ENCODE data around the gene PRDM9.
"Not testable (repeated sequence)": the region's sequence is repeated elsewhere in the genome, so short reads cannot be mapped to it uniquely, and the experiment has no call there.

Gene PRDM9

DNA sequence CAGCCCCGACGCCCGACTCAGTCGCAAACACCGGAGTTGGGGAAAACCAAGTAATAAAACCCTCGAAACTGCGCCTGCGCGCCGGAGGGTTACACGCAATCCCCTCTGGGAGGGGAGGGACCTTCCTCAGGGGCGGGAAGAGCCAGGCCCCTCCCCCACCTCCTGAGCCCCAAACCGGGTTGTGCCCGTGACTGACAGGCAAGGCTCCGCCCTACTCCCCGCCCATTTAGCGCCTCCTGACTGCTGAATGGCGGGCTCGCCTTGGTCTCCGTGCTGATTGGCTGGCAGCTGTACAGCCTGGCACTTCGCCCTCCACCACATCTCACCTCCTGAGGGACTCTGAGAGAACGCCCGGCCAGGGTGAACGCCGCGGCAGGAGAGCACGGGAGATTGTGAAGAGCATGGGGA, at the start of gene PRDM9:
Gene PRDM9 (plus strand): TSS at position 332 of the 408 bp plus-strand sequence. CDS start 1,425 bp downstream, outside the sequence.
- DNase-seq, result peak; percentile 10

DNA sequence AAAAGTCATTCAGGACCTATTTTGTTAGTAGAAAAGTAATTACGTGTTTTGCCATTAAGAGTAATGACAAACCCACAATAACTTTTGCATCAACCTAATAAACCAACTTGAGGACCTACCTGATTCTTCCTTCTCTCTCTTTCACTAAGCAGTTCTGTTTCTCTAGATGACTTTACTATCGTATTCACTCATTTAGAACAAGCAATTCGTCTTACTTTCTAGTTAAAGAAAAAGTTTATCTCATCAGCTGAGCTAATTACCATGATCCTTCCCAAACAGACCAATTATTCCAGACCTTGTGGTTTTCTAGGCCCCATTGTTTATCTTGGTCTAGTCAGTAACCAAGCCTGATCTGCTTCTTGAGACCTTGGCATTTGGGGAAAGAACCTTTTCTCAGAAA, 49.6 kb upstream of the PRDM9 start:
- DNase-seq, result no peak

DNA sequence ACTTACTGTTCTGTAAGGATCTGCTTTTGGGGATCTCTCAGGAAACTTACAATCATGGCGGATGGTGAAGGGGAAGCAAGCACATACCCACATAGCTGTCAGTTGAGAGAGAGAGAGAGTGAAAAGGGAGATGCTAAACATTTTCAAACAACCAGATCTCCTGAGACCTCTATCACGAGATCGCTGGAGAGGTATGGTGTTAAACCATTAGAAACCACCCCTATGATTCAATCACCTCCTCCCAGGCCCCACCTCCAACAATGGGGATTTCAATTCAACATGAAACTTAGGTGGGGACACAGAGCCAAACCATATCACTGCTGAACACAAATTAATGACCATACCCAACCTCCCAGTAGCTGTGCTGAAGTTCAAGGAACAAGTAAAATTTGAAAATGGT, 48.2 kb upstream of the PRDM9 start:
- DNase-seq, result no peak

DNA sequence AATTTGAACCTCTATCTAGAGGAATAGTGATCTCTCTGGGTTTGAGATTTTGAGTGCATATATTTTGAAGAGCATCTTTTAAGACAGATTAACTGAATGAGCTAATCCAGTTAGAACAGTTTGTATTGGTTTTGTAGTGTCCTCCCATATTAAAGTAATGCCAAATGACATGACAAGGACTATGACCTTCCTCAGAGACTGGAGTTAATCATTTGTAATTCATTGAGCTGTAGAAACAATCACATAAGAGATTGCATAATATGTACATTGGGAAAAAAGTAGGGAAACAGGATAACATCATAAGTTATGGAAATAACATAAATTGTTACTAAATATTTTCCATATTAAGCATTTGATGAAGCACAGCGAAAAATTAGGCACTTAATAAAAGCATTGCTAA, 45.8 kb upstream of the PRDM9 start:
- no peak for DNase-seq

DNA sequence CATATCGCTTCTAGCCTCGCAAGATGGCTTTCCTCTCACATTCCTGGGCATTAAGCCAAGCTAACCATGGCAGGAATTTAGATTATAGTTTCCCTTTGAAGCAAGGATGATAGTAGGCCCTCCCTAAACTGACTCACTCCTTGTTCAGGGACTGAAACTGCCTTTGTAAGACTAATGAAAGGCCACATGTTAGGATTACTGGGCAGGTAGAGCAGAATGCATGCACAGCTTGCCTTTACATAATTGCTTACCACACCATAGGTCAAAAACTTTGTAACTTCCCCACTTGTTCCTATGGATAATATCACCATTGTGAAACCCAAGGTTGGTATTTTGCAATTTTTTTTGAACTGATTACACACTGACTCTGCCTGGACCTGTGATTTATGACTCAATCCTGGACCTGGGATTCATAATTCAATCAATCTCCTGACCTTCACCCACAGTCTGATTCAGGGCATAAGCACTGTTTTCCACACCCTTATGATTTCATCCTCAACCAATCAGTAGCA, 41.0 kb upstream of the PRDM9 start:
- DNase-seq, result no peak

DNA sequence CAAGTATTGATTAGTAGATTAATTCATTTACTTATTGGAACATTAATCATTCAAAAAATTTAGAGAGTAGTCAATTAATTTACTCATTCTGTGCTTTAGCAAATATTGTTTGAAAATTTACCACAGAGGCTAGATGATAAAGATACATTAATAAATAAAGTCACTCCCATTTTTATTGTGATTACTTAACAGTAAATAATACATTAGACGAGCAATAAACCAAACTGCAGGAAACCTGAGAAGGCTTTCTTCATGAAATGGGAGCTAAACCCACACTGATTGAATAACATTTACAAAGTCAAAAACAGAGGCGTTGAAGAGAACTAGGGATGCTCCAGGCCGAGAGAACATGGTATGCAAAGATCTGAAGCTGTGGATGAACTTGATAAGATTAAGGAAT, 38.8 kb upstream of the PRDM9 start:
- no peak for DNase-seq

DNA sequence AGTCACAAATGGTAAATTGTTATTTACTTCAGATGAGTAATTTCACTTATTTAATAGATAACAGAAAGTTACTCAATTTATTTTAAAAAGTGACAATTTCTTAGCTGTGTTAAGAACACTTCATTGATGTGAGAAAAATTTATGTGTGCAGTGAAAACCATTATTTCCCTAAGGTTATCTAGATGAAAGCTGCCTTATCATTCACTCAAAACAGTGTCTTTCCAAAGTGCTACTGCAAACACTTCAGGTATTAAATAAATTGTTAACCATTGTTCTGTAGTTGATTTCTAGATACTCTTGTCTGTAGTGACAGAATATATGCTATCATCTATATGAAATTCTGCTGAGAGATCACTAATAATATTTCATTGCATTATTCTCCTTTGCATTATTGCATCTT, 33.5 kb upstream of the PRDM9 start:
- no peak for DNase-seq

DNA sequence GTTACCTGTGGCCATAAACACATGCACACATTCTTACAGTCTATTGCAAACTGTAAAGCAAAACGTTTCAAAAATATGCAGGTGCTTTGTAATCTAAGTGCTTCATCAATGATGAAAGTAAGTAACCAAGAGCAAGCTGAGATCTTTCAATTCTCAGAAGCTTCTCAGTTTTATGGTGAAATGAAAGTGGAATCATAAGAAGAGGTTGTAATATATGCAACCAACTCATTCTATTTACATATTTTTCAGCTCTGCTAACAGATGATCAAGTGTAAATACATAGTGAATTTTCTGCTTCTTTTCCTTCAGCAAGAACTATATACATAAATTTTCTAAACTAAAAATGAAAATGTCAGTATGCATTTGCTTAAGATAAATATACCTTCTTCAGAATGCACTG, 33.1 kb upstream of the PRDM9 start:
- DNase-seq, result no peak

DNA sequence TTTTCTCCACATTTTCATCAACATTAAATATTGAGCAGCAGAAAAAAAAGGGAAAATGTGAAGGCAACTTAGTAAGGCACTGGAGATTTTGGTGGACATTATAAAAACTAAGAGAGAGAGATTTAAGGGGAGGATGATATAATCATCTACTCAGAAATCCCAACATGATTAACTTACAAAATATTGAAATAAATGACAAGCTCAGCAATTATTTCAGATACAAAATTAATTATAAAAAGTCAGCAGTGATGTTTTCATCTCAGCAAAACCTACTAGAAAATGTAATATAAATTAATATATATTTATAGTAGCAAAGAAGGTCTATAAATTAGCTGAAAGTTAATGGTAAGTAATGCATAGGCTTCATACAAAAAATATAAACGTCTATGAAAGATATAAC, 30.8 kb upstream of the PRDM9 start:
- DNase-seq, result no peak

DNA sequence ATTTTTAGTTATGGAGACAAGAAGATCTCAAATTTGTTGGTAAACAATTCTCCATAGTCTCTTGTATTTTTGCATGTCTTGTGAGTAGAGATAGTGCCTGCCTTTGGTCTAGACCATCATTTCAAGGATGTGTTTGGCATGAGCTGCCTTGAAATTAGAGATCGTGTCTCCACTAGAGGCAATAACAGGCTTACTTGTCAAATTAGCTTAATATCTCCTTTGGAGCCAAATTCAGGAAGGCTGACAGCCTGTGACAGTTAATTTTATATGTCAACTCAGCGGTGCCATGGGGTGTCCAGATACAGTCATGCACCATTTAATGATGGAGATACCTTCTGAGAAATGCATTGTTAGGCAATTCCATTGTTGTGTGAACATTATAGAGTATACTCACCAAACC, 24.8 kb upstream of the PRDM9 start:
- DNase-seq, result no peak

DNA sequence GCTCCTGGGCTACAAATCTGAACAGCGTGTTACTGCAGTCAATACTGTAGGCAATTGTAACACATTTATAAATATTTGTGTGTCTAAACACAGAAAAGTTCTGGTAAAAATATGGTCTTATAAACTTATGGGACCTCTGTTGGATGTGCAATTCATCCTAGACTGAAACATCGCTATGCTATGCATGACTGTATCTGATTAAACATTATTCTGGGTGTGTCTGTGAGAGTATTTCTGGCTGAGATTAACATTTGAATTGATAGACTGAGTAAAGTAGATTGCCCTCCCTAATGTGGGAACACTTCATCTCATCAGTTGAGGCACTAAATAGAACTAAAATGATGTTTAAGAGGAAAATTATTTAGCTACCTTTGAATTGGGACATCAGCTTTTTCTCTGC, 24.3 kb upstream of the PRDM9 start:
- DNase-seq, result no peak

DNA sequence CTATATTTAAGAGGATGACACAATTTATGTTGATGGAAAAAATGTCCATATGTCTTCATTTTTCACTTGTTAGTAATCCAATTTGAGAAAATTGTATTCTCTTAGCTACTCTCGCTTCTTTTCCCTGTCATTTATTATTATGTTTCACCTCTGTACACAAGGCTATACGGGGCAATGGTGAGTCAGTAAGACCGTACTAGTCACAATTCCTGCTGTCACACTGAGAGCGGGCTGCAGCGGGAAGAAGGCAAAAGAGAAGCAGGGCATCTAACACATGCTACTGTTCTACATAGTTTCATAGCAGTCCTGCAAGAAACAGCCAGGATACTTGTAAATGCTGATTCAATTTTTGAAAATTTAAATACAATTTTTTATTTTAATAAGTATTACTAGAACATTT, 23.3 kb upstream of the PRDM9 start:
- DNase-seq, result no peak

DNA sequence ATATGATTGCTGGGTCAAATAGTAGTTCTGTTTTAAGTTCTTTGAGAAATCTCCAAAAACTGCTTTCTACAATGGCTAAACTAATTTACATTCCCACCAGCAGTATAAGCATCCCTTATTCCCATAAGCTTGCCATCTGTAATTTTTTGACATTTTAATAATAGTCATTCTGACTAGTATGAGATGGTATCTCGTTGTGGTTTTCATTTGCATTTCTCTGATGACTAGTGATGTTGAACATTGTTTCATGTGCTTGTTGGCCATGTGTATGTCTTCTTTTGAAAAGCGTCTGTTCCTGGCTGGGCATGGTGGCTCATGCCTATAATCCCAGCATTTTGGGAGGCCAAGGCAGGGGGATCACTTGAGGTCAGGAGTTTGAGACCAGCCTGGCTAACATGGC, 21.2 kb upstream of the PRDM9 start:
- not testable (repeated sequence) for DNase-seq

DNA sequence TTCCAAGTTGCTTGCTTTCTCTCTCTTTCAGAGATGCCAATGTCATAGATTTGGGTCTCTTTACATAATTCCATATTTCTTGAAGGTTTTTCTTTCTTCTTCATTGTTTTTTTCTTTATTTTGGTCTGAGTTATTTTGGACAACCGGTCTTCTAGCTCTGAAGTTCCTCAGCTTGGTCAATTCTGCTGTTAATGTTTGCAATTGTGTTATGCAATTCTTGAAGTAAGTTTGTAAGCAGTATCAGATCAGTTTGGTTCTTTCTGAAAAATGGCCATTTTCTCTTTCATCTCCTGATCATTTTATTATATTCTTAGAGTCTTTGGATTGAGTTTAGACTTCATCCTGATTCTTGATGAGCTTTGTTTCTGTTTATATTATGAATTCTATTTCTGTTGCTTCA, 16.4 kb upstream of the PRDM9 start:
- no peak for DNase-seq

DNA sequence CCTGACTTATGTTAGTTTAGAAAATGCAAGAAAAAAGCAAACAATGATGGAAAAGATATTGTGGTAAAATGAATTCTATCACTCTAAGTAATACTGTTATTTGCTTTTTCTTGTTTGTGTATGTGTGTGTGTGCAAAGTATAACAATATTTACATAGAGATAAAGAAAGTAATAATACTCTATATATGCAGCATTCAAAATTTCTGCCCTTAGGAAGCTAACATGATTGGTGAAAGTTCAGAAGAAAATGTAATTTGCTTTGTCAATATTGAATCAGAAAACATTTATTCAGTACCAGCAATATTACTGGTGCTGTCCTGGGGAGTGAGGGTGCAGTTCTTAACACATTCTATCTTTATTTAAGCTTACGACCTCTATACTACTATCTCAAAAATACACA, 12.9 kb upstream of the PRDM9 start:
- DNase-seq, result no peak

DNA sequence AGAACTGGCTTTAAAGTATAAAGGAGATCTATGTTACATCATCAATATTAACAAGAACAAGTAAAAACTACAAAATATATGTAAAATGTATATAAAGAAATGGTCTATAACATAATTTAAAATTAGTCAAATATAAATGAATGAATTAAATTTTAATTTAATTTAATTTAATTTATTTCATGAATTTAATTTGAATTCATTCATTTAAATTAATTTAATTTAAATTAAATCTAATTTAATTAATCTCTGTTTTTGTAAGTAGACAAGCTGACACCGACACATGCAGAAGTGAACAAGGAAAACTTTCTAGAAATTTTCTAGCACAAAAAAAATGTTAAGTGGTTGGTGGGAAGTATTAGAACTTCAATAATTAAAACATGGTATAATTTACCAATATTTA, 10.8 kb upstream of the PRDM9 start:
- DNase-seq, result no peak

DNA sequence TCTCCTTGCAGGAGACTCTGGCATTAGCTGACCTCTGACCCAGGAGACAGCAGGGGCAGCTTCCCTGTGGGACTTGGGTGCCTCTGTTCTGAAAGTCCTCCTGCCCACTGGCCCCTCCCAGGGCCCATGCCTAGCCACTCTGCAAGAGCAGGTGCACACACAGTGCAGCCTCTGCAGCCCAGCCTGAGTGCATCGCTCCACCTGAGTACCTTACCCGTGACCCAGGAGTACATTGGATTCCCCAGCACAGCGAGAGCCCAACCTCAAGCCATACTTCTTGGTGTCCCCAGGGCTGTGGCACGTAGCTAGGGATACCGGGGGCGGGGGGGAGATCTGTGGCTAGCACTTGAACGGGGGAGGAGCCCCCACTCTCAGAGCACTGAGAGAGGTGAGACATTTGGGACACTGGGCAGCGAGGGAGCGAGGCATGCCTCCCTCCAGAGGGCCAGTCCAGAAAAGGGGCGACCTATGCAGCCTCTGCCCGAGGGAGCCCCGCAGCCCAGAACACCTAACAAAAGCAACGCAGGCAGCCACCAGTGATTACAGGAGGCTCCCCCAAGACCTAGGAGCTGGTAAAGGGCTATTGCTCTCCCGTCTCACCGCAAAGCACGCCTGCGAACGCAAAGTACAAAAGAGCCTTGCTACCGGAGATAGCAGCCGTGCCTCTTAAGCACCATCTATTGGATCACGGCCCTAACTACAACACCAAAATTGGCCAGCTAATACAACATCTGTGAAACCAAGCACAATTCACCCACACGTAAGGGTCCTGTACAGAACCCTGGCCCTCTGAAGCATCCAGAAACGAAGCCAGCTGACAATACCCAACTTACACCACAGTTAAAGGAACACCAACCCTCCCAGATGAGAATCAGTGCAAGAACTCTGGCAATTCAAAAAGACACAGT, 826 bp upstream of the PRDM9 start:
- no peak for DNase-seq

DNA sequence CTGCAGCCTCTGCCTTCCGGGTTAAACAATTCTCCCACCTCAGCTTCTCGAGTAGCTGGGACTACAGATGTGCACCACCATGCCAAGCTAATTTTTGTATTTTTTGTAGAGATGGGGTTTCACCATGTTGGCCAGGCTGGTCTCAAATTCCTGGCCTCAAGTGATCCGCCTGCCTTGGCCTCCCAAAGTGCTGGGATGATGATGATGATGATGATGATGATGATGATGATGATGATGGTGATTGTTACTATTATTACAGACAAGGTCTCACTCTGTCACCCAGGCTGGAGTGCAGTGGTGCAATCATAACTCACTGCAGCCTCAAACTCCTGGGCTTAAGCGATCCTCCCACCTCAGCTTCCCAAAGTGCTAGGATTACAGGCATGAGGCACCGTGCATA, 3.0 kb downstream of the PRDM9 start:
- not testable (repeated sequence) for DNase-seq

DNA sequence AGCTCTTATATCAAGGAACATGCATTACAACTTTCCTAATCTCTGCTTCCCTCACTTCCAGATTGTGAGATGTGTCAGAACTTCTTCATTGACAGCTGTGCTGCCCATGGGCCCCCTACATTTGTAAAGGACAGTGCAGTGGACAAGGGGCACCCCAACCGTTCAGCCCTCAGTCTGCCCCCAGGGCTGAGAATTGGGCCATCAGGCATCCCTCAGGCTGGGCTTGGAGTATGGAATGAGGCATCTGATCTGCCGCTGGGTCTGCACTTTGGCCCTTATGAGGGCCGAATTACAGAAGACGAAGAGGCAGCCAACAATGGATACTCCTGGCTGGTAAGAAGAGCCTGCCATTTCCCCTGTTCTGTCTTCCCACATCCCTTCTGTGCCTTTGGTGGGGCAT, 15.1 kb downstream of the PRDM9 start:
- no peak for DNase-seq

DNA sequence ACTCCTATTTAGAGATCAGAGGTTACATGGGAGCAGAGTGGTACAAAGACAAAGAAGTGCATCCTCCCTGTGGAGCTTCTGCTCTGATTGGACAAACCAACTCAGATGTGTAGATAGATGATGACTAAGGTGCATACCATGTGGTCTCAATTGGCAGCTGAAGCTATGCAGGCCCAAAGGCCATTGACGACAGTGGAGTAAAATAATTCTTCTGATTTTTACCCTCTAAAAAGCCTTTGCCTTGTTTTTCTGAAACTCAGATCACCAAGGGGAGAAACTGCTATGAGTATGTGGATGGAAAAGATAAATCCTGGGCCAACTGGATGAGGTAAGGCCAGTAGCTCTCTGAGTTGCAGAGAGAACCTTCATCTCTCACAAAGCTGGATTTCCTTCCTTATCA, 15.6 kb downstream of the PRDM9 start:
- no peak for DNase-seq

DNA sequence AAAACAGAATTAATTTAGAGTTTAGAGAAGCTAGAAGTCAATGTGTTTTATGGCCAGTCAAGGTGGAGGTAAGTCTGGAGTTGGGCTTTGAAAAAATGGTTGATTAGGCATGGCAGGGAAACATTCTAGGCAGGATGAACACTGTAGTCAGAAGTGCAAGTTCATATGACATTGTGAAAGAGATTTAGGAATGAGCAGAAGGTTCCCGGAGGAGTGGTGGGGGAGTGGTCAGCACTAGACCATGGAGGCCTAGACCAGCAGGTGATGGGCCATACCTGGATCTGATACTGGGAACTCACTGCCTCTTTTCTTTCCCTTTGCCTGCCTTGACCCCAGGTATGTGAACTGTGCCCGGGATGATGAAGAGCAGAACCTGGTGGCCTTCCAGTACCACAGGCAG, 16.6 kb downstream of the PRDM9 start:
- no peak for DNase-seq

DNA sequence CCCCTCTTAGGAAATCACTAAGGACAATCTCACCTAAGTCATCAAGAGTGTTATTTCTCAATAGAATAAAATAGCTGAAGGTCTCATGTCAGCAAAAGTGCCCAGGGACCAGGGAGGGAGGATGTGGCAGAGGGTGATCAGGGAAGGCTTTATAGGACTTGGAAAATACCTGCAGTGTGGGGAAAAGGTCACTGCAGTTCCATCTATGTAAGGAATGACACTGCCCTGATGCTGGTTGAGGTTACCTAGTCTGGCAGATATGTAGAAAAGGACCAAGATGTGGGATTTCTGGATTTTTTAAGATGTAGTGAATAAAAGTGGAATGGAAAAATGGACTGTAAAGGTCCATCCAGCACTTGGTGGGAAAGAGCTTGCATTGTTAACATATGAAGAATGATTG, 18.3 kb downstream of the PRDM9 start:
- no peak for DNase-seq

DNA sequence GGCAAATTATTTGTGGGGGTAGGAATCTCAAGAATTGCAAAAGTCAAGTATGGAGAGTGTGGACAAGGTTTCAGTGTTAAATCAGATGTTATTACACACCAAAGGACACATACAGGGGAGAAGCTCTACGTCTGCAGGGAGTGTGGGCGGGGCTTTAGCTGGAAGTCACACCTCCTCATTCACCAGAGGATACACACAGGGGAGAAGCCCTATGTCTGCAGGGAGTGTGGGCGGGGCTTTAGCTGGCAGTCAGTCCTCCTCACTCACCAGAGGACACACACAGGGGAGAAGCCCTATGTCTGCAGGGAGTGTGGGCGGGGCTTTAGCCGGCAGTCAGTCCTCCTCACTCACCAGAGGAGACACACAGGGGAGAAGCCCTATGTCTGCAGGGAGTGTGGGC, 19.2 kb downstream of the PRDM9 start:
- not testable (repeated sequence) for DNase-seq

DNA sequence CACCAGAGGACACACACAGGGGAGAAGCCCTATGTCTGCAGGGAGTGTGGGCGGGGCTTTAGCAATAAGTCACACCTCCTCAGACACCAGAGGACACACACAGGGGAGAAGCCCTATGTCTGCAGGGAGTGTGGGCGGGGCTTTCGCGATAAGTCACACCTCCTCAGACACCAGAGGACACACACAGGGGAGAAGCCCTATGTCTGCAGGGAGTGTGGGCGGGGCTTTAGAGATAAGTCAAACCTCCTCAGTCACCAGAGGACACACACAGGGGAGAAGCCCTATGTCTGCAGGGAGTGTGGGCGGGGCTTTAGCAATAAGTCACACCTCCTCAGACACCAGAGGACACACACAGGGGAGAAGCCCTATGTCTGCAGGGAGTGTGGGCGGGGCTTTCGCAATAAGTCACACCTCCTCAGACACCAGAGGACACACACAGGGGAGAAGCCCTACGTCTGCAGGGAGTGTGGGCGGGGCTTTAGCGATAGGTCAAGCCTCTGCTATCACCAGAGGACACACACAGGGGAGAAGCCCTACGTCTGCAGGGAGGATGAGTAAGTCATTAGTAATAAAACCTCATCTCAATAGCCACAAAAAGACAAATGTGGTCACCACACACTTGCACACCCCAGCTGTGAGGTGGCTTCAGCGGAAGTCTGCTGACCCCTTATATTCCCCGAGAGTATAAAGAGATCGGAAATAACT, 20.0 kb downstream of the PRDM9 start:
- not testable (repeated sequence) for DNase-seq

All from CD4-positive, alpha-beta T cell treated with Interleukin-17A for 4 hours (primary cell).